Measurements from ENCODE around the gene FOCAD.
A peak's percentile ranks its signal among the peaks of the same experiment; 100 is the strongest.
"Not testable (repeated sequence)": the region's sequence is repeated elsewhere in the genome, so short reads cannot be mapped to it uniquely, and the experiment has no call there.

FOCAD gene

DNA sequence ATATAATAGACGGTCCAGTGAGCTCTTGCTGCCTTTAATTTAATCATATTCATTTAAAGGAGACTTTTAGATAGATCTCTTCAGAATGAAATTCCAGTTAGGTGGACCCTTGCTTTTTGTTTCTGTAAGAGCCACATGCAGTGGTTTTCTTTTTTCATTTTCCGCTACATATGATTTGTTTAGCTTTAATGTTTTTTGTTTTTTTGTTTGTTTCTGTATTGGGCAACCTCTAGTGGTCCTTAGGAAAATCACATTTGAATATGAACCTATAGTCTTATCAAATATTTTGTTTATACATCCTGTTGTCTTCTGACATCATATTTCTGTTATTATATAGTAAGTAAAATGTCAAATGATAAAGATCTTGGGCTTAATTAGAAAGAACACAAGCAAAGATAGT, 196.6 kb downstream of the FOCAD start:
- no peak for ATAC-seq

- peak in 1 of 2 donors; percentile 38 for ATAC-seq
Measured at GRCh38 chr9:20884985-20885593, 201.0 kb downstream of the FOCAD start.

- no peak for ATAC-seq
Measured at GRCh38 chr9:20898885-20899554, 215.0 kb downstream of the FOCAD start.

GRCh38 chr9:20903212-20903611, 219.2 kb downstream of the FOCAD start:
- ATAC-seq: no peak

GRCh38 chr9:20904995-20905394, 220.9 kb downstream of the FOCAD start:
- no peak for ATAC-seq

- ATAC-seq: no peak
Measured at GRCh38 chr9:20906326-20906725, 222.3 kb downstream of the FOCAD start.

DNA sequence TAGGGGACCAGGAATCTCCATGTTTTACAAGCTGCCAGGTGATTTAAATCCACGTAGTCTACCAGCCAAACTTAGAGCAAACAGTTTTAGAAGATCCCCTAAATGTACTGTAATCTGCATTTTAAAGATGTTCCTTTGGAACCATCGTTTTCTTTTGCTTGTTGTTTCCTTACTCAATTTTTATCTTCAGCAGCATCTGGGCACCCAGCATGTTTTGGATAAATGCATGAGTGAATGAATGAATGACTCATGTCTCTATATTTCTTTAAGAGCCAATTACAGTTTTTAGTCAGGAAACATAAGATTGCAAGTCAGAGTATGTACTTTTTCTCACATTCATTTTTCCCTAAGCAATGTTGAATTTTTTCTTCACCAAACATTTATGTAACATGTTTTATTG, 224.4 kb downstream of the FOCAD start:
- no peak for ATAC-seq

DNA sequence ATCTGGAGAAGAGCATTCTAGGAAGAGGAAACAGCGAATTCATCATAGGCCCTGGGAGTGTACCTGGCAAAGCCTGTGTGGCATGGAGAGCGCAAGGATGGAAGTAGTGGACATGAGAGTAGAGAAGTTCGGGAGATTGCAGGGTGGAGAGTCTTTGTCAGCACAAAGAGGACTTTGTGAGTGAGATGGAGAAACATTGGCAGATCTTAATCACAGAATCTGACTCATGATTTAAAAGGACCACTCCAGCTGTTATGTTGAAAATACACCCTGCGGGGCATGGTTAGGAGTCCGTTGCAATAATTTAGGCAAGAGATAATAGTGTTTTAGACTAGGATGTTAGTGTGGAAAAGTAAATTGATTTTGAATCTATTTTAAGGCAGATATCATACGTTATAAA, 230.5 kb downstream of the FOCAD start:
- ATAC-seq: no peak

- ATAC-seq: no peak
Measured at GRCh38 chr9:20921362-20921761, 237.3 kb downstream of the FOCAD start.

DNA sequence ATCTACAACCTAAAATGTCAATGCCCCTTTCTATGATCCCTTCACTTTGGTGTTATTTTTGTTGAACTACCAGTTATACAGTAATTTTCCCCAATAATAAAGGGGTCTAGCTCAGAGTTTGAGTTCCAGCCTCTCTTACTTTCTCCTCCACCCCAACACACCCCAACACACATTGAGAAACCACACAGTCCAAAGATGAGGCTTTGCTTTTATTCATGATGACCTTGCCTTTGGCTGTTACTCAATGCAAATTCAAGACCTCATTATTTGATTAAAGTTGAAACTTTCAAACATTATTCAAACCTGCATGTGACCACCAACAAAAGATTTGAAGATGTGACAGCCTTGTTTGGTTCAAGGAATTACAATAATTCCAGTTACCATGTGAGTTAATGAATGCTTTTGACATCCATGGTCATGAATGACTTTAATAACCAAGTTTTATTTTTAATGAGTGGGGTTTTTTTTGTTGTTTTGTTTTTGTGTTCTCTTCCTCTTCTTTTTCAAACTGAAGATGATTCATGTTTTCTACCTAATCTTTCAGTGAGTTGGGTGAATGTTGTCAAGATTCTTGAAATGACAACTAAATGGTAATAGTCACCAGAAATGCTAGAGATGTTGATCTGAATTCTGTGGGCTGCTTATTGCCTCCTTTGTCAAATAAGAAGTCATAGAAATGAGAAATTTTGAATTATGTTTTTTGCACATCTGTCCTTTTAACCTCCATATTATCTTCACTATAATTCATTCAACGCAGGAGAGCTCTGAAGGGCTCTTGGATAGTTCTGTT, 241.4 kb downstream of the FOCAD start:
- ATAC-seq: peak; percentile 58 to 77

- ATAC-seq: no peak
Measured at GRCh38 chr9:20929276-20929675, 245.2 kb downstream of the FOCAD start.

DNA sequence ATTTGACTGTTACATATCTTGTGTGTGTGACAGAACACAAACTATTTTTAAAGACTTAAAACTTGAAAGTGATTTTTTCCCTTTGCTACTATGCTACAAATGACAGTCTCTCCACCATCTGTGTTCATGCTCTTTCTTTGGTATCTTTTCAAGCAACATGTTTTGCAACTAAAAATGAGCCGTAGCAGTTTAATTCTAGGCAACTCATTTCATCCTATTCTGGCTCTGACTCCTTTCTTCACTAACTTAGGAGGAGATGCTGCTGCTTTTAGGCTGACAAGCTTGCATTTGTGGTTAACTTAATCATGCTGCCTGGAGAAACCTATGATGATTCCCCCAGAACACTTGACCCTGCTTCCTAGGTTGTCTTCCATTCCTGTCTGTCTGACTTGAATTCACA, 246.8 kb downstream of the FOCAD start:
- ATAC-seq: no peak

DNA sequence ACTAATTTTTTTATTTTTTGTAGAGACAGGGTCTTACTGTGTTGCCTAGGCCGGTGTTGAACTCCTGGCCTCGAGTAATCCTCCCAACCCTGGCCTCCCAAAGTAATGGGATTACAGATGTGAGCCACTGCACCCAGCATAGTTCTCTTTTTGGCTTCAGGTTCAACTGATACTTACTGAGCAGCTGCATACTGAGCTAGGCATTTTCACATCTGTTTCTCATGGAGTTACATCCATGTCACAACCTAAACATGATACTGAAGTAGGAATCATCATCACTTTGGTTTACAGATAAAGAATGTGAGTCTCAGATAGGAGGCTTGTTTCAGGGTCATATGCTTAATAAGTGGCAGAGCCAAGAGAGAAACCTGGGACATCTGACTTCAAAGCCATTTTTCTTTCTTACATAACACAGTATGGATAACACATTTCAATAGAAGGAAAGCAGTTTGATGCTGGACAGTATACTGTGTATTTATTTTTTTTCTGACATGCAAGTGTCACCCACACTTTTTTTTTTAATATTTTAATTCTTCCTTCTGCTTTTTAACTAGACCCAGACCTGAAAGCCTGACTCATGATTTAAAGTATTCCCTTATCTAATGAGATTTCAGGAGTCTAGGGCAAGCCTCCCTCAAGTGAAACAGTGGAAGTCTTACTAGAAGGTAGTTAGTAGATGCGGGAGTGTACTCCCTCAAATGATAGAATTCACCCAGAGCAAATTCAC, 256.6 kb downstream of the FOCAD start:
- ATAC-seq: peak in 1 of 2 donors; percentile 25

DNA sequence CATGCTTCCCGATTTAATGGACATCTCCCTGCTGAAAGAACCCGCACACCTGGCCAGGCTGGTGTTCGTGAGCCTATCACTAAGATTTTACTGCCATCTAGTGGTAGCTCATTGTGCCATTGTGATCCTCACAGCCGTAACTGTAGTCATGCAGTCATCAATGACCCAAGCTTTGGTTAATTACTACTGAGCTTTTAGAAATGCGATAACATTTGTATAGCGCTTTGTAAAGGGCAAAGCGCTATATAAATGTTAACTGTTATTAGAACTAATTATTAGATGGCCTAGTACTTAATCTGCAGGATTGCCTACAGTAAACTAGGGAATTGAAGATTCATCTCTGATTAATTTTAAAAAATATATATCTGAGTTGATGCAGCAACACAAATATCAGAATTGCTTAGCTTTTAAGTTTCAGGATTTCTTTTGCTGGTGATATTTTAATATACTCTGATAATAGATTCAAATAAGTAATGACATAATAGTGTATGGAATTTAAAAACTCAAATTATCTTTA, 257.2 kb downstream of the FOCAD start:
- peak; percentile 91 to 98 for ATAC-seq

DNA sequence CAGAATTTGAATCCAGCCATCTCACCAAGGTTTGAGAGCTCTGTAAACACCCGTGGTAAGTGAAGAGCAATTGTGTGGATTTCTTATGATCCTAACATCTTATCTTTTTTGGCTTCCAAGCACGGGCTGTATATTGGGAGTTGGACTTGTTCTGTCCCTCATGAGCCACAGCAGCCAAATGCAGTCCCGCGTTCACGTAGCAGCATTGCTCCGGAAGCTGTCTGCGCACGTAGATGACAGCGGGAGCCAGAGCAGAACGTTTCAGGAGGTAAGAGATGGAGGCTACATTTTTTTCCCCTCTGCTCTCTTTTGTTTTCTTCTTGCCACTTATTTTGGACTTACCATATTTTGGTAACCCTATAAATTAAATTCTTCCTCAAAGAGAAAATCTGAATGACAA, 260.4 kb downstream of the FOCAD start:
- no peak for ATAC-seq

DNA sequence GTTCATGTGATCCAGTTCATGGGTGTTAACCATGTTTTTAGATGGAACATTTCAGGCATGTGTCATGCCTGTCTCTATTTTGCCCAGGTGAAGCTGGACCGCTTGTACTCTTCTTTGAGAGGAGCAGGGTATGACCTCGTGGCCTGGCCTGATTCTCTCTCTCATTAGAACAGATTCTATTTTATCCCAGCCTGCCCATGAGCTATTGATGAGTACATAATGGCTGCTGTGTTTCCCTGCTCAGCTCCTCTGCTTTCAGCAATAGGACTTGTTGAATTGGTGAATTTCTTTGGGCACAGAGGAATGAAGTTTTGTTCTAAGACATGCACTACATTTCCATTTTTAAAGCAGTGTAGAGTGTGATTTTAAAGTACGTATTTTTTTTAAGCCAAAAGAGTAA, 261.2 kb downstream of the FOCAD start:
- ATAC-seq: no peak

GRCh38 chr9:20945856-20946255, 261.8 kb downstream of the FOCAD start:
- ATAC-seq: no peak

- ATAC-seq: no peak
Measured at GRCh38 chr9:20948703-20949102, 264.6 kb downstream of the FOCAD start.

GRCh38 chr9:20950707-20951106, 266.6 kb downstream of the FOCAD start:
- ATAC-seq: no peak

GRCh38 chr9:20962536-20963225, 278.6 kb downstream of the FOCAD start:
- no peak for ATAC-seq

DNA sequence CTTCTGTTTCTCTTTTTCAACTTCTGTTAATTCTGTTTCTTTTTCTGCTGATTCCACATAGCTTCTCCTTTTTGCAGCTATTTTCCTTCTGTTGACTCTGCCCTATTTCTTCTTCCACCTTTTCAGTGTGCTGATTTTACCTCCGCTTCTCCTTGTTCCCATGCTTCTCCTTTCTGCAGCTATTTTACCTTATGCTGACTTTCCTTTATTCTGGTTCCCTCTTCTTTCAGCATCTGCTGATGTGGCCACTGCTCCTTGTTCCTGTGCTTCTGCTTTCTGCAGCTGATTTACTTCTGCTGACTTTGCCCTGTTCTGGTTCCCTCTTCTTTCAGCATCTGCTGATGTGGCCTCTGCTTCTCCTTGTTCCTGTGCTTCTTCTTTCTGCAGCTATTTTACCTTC, 288.6 kb downstream of the FOCAD start:
- no peak for ATAC-seq

- ATAC-seq: not testable (repeated sequence)
Measured at GRCh38 chr9:20973246-20973947, 289.3 kb downstream of the FOCAD start.
